Measurements from ENCODE around the gene ZNF319.
A peak's percentile ranks its signal among the peaks of the same experiment; 100 is the strongest.
"Not testable (repeated sequence)": the region's sequence is repeated elsewhere in the genome, so short reads cannot be mapped to it uniquely, and the experiment has no call there.

Gene ZNF319

DNA sequence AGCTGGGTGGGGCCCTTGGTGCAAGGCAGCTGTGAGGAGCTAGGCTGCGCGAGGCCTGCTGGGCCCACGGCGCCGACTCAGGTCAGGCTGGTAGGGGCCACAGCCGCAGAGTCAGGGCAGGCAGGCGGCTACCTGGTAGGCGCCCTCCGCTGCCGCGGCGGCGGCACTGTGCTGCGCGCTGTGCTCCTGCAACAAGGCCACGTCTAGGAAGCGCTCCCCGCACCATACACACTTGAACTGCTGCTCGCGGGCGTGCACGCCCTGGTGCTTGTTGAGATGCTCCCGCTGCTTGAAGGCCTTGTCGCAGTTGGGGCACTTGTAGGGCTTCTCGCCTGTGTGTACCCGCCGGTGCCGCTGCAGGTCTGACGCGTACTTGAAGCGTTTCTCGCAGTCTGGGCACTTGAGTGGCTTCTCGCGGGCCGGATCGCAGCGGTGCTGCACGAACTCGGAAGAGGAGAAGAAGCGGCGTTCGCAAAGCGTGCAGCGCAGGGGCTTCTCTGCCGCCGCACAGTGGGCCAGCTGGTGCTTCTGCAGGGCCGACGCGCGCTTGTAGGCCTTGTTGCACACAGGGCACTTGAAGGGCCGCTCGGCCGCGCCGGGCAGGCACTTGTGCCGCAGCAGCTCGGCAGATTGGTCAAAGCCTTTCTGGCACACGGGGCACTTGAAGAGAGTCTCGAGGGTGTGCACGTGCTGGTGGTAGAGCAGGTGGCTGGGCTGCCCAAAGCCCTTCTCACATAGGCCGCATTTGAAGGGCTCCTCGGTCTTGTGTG is 3.9 kb downstream of the ZNF319 start:
- no peak for DNase-seq

DNA sequence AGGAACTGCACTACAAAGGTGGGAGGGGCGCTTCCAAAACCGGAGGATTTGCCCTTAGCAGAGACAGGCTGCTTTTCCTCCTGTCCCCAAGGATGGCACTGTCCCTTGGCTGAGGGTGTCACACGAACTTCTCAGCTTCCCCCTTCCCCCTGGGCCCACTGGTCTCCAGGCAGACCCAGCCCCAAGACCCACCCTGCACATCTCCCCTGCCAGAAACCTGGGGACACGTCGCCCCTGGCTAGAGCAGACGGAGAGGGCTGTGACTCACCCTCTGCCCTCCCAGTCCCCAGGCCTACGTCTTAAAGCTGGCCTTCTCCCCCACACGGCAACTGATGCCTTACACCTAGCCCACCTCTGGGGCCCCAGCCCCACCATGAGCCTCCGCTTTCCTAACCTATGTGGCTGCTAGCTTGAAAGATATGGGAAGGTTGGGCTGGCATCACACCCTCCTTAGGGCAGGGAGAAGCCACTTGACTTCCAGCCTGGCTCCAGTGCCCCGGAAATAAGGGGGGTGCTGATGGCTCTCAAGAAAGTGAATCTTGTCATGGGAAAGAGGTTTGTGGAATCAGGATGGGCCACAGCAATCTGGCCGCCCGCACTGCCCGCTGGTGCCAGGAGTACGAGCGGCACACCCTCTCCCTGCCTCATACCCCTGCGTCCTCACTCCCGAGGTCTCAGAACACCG is 4.6 kb downstream of the ZNF319 start:
- DNase-seq: no peak

DNA sequence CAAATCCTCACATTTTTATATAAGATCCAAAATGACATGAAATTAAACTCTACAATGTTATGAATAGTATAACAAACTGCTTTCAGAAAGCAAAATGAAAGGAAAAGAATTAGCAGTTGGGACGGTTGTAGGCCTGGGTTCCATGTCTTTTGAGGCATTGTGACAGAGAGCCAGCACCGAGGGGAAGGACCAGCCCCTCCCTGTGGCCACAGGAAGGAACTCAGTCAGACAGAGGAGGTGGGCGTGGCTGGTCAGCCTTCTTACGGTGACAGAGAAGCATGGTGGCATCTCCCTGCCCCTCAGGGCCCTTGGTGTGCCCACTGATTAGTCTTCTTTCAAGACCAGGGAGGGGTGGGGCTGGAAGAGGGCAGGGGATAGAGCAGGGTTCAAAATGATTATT is 5.7 kb downstream of the ZNF319 start:
- peak; percentile 59 for DNase-seq

DNA sequence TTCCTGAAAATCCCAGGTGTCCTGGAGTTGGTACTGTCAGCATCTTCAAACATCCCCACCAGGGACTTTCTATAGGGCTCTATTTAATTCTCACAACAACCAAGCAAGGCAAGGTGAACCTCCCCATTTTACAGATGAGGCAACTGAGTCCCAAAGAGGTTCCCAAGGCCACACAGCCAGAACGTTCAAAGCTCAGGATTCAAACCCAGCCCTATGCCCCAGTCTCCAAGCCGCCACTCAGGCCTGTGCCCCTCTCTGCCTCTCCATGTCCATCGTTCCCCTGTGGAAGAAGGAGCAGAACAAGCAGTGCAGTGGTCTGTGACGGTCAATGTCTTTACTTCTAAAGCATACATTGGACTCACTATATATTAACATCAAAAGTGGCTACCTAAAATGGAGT is 6.1 kb downstream of the ZNF319 start:
- DNase-seq: no peak

DNA sequence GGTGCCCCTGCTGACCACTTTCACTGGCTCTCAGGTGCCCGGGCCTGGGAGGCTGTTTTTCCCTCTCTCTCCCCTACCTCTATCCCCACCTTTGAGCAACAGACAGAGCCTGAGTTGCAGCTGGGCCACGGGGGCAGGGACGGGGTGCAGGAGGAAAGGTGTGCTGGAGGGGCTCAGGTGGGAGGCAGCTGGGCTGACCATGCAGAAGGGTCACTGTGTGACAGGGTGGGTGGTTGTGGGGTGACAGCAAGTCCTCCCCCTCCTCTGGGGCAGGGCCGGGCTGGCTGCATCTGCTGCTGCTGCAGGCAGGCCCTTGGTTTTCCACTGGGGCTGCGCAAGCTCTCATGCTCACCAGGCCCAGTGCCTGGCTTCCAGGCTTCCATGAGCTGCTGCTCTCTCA is 6.6 kb downstream of the ZNF319 start:
- no peak for DNase-seq

DNA sequence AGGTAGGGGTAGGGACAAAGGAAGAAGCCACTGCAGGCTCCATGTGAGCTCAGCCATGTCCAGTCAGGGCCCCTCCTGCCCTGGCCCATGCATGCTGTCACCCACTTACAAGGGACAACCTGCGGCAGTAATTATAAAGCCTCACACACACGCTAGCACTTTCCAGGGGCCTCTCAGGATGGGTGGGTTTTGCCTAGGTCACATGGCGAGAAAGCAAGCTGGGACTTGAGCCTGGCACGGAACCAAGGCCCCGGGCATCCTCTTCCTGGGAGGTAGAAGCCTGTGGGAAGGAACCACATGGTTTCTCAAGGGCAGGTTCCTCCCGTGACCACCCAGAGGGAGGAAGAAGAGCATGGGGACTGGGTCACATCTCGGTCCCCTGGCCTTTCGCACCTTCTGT is 7.0 kb downstream of the ZNF319 start:
- DNase-seq: no peak

DNA sequence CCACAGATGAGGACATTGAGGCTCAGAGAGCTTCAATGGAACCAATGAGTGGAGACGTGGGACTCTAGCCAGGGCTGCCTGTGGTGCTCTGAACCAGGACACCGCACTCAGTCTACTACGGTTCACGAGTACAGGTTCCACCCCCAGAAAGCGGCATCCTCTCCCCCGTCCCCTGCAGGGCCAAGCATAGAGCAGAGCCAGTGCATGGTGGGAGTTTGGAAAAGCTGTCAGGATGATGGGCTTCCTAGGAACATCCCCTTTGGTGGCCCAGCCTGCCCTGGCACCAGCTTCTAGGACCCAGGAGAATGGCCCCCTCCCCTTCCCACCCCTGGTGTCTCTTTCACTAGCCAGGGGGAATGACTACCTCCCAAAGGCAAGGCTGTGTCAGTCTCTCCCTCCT is 8.4 kb downstream of the ZNF319 start:
- DNase-seq: no peak

DNA sequence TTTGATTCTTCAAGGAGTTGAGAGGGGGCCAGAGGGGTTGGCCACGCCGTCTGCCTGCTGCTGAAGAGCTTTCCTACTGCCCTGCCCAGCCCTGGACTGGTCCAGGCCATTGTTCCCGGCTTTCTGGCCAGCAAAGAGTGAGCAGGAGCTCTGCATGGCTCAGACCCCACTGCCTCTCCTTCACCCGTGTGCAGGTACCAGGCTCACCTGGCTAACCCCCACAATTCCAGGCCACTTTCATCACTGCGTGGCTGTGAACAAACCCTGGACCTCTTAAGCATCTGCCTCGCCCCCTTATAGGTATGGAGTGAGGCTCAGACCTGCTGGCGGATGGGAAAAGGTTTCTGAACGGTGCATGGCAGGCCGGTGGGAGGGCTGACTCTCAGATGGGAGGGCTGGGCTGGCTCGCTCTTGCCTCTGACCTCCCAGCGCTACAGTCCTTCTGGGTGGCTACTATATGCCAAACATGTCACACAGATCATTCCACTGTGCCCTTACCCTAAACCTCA is 8.9 kb downstream of the ZNF319 start:
- DNase-seq: no peak

DNA sequence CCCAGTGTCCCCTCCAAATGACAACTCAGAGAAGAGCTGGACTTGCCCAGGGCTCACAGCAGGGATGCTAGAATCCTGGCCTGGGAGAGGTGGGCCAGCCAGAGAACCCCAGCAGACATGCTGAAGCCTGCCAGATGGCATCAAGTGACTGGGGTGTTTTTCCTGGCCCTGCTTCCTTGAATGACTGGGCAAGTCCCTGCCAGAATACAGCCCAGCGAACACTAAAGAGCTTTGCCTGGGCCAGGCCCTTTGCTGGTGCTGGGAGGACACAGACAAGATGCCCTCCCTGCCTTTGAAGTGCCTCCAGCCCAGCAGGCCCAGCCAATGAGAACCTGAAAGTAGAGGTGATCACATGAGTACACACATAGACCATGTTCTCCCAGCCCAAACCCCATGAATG is 11.5 kb downstream of the ZNF319 start:
- DNase-seq: no peak

DNA sequence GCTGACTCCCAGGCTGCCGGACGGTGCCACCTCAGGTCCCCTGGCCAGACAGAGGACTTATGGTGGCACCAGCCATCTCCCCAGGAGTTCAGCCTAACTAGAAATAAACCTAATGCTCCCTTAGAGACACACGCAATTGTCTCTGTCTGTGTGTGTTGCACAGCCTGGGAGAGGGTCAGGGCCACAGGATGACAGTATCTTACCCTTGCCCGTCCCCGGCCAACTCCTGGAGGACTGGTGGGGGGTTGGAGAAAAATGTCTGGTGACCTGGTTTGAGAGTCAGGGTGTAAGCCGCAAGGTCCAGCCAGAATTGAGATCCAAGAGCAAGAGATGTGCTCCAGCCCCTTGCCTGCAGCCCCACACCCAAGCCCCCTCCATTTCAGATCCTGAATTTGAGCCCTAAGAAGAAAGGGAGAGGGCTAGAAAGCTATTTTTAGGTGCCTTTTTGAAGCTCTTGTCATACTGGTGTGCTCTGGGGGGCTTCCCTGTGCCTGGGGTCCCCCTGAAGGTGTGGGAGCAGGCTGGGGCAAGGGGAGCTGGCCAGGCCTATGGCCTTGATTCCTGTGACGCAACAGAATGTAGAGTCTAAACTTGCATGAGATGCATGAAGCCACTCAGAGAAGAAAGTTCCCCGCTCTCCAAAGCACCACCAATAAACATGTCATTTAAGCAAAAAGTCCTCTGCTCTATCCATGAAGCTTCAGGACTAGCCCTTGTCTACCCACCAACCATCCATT is 12.9 kb downstream of the ZNF319 start:
- no peak for DNase-seq

DNA sequence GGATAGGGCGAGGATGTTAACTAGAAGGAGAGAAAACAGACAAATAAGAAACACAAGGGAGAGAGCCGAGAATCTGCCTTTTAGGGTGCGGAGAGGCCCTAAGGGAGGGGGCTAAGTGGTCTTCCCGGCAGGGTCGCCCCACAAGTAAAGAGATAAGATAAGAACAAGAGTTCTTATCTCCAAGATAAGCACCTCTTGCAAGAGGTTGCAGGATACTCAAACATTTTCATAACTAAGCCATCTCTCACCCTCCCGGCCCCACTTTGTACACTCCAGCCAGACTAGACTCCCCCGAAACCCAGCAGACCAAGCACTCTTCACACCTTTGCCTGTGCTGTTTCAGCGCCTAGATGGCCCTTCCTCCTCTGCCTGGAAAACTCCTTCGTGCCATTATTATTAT is 14.3 kb downstream of the ZNF319 start:
- DNase-seq: no peak

DNA sequence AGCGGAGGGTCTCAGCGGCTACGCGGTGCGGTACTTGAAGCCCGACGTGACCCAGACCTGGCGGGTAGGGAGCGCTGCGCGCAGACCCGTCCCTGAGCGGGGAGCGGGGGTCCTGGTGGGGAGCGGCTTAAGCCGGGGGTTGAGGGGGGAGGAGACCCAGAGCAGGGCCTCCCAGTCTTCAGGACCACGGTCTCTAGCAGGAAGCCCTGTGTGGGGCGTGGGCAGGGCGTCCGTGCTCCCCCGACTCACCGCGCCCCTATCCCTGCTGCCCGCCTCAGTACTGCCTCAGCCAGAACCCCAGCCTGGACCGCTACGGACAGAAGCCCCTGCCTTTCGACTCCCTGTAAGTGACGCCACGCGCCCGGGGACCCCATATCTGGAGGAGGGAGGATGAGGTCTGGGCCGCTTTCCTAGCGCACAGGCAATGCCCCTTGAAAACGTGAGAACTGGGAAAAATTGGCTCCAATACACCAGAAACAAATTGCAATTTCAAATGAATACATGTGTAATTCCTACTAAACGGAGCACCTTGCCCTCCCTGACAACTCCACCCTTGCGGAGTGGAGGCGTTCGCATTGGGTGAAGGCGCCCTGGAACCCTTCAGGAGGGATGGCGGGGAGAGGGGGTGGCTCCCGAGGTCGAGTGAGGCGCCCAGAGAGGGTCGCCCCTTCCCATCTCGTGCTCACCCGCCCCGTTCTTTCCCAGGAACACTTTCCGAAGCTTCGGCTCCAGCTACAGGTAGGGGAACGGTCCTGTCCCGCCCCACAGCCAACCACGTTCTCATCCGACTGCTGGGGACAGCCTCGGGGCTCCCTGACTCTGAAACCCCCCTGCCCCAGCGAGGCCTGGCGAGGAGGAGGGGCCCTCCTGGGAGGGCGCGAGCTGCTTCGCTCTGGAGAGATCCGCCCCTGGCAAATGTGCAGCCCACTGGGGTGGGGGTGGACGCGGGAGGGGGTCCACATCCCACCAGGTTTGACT is 15.0 kb downstream of the ZNF319 start:
- no peak for DNase-seq

DNA sequence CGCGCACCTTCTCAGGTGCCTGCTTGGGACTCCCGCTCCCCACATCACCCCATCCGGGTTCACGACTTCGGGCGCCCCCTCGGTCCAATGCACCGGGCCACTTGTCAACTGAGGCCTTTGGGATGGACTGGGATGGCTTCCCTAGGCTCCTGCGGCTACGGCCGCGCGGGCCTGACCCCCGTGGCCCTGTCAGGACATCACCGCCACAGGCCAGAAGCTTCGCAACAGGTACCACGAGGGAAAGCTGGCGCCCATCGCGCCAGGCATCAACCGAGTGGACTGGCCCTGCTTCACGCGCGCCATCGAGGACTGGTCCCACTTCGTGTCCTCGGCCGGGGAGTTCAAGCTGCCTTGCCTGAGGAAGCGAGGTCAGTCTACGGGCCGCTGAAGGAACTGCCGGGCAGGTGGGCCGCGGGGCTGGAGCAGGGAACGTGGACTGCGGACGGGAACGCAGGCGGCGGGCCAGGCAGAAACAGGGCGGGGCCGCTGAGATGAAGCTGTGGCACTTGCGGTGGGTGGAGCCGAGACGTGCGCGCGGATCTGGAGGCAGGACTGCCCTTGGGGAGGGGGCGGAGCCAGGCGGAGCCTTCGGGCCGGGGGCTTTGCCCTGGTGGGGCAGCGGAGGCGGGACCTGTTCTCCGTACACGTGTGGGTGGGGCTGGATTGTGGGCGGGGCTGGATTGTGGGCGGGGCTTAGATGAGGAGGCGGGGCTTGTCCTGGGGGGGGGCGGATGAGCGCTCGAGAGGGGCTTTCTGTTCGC is 15.8 kb downstream of the ZNF319 start:
- peak; percentile 97 for DNase-seq

DNA sequence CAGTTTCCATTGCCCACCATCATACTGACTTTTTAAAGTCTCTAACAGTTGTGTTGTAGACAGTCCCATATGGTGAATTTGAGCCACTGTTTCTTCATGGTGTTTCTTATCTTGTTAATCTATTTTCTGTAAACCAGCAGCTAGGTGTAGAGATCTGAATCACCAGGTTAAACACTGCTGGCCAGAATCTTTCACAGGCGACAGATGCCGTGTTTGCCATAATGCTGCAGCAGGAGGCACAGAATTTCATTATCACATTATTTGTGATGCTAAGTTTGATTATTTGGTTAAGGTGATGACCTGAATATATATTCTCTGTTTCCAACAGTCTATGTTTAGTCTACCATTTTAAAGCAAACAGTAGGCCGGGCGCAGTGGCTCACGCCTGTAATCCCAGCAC is 18.1 kb downstream of the ZNF319 start:
- DNase-seq: no peak

DNA sequence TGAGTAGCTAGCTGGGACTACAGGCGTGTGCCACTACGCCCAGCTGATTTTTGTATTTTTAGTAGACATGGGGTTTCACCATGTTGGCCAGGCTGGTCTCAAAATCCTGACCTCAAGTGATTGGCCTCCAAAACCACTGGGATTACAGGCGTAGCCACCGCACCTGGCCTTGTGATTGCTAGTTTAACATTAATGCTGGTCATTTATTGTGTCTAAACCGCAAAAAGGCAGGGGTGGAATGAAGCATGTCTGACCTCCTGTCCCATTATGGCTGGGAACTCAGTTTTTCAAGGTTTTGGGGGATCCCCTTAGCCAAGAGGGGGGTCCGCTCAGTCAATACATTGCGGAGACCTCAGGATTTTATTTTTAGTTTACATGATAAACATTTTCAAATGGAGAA is 18.8 kb downstream of the ZNF319 start:
- DNase-seq: no peak

DNA sequence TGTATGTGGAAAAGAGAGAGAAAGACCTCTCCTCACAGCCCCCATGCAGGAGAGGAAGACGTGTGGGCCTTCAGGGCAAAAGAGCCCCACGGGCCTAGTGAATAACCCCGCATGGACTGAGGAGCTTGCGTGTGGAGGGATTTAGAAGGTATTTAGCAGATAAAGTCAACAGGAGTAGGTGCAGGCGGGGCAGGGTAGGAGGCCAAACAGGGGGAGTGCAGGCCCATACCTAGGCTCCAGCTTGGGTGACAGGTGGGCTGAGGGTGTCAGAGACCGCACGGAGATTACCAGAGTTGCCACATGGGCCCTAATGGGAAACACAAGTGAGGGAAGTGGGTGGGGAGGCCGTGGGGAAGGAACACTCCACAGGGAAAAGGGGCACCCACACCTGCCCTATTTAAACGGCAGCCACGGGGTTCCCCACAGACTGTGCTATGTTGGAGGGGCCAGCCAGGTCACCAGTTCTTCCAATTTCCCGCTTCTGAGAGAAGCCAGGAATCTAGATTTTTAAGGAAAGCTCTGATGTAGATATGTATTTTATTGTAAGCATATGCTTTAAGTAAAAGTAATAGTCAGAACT is 21.4 kb downstream of the ZNF319 start:
- no peak for DNase-seq

DNA sequence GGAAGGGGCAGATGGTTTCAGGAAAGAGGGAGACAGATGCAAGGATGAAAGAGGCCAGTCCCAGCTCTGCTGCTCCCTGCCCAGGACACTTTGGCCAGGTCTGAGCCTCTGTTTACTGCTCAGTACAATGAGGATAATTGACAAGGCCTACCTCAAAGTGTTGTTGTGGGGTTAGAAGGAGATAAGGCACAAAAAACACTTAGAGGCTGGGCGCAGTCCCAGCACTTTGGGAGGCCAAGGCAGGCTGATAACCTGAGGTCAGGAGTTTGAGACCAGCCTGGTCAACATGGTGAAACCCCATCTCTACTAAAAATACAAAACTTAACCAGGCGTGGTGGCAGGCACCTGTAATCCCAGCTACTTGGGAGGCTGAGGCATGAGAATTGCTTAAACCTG is 22.4 kb downstream of the ZNF319 start:
- not testable (repeated sequence) for DNase-seq

DNA sequence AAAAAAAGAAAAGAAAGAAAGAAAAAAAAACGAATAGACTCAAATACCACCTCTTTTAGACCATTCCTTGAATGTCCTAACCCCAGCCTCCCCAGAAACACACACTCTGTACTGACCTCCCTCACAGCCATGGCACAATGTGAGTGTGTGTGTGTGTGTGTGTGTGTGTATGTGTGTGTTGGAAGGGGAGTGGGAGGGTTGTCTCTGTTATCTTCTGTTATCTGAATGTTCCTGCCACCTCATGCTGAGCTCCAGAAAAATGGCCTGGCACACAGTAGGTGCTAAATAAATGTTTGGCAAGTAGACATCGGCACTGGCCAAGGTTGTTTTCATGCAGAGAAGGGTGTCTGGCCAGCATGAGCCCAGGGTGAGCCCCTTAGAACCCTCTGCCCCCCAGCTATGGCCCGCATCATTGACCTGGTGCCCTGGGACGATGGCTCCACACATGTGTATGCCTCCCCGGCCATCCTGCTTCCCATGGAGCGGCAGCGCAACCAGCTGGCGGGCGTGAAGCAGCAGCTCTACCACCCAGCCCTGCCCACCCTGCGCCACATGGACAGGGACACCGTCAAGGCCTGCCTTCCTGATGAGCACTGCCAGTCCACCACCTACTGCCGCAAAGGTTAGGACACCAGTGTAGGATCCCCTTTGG is 22.9 kb downstream of the ZNF319 start:
- no peak for DNase-seq

DNA sequence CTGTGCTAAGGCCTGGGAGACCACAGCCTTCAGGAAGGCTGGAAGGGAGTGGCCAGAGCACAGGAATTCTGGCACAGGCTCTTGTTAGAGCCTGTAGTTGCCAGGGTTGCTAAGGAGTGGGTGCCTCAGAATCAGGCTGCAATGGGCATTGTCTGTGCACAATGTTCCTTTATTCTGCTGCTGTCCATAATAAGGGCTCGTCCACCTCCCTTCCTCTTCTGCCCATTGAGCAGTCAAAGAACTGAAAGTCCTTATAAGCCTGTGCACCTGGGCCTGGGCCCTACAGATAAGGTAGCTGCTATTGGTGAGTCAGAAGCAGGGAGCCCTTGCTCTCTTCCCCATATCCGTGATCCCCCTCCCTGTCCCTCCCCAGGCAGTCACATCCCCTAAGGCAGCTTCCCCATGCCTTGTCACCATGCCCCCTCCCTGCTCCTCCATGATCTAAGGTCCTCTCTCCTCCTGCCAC is 24.1 kb downstream of the ZNF319 start:
- no peak for DNase-seq

DNA sequence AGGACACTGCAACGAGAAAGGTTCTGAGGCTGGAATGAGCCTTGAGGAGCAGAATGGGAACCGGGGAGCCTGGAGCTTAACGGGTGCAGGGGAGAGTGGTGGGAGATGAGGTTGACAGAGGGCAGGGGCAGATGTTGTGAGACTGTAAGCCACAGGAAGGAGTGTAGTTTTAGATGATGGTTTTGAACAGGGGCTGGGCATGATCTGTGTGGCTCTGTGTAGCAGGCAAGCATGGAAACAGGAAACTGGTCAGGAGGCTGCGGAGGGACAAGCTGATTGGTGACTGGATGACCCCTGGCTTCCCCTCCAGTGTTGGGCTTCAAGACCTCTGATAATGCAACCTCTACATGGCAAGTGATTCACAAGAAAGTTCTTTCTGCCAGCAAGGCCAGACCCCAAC is 28.2 kb downstream of the ZNF319 start:
- no peak for DNase-seq

DNA sequence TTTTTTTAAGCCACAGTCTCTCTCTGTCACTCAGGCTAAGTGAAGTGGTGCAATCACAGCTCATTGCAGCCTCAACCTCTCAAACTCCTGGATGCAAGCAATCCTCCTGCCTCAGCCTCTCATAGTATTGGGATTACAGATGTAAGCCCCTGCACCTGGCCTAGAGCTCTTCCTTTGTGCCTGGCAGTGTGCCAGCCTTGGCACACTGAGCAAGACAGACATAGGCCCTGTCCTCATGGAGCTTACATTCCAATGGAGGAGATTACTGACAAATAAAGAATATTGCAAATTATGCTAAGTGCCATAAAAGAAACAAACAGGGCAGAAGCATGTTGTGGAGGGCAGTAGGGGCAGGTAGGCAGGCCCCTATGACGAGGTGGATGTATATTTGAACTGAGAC is 28.6 kb downstream of the ZNF319 start:
- no peak for DNase-seq

Measured in CD4-positive, alpha-beta T cell treated with Interleukin-17A for 4 hours (primary cell).